IPS DF 6.9 (cell line): ENCODE measurements around the gene ARHGAP27.

Experiments
- DNase-seq: peaks from one replicate; pipeline ENCODE4 v3.0.0-alpha.2; 2013; ENCODE audit warnings: low read depth, low spot score
- H3K27ac ChIP-seq: one replicate; pipeline ENCODE4 v1.5.1; 2013; ENCODE audit warnings: low read length, control low read depth
- H3K27me3 ChIP-seq: 2 replicates; pipeline ENCODE4 v1.6.1; 2013; ENCODE audit warnings: mild to moderate bottlenecking, low read length; ENCODE audit not compliant: control insufficient read depth, insufficient read depth
- H3K36me3 ChIP-seq: 2 replicates; pipeline ENCODE4 v1.6.1; 2013; ENCODE audit warnings: low read length; ENCODE audit not compliant: control insufficient read depth, insufficient read depth
- H3K4me1 ChIP-seq: 2 replicates; pipeline ENCODE4 v1.6.1; 2013; ENCODE audit warnings: low read length; ENCODE audit not compliant: control insufficient read depth, insufficient read depth
- H3K4me3 ChIP-seq: 2 replicates; pipeline ENCODE4 v1.5.1; 2013; ENCODE audit warnings: mild to moderate bottlenecking, low read length
- H3K9me3 ChIP-seq: 2 replicates; pipeline ENCODE4 v1.6.1; 2013; ENCODE audit warnings: low read length, inconsistent platforms; ENCODE audit not compliant: control insufficient read depth, insufficient read depth
- WGBS: extraction: QIAGEN DNeasy Blood & Tissue Kit; methylation state at CpG from one replicate; pipeline ENCODE4 v1.1.7; 2013; ENCODE audit warnings: mixed read lengths, missing lambda C conversion rate; ENCODE audit not compliant: insufficient read length, insufficient coverage; 5-methylcytosine and 5-hydroxymethylcytosine counted together

ARHGAP27 gene

GRCh38 chr17:45423975-45424335 is 8.7 kb downstream of the ARHGAP27 start:
- no peak overlapping the region for H3K4me3 ChIP-seq
- DNase-seq: no peak
- peaks cover 8% of the 10 kb centered on the region; the same call in 1 of the 2 replicates for H3K27me3 ChIP-seq
- H3K36me3 ChIP-seq: no peaks in the 10 kb centered on the region
- H3K9me3 ChIP-seq: no peaks in the 10 kb centered on the region
- H3K27ac ChIP-seq: no peak overlapping the region
- no CpG with 5 or more reads among the region's 1 CpG for WGBS
- peaks cover 3% of the 10 kb centered on the region for H3K4me1 ChIP-seq

- H3K36me3 ChIP-seq: no peaks in the 10 kb centered on the region
- no peak overlapping the region for H3K27ac ChIP-seq
- H3K4me3 ChIP-seq: no peak overlapping the region
- no peak for DNase-seq
- no peaks in the 10 kb centered on the region for H3K9me3 ChIP-seq
- H3K27me3 ChIP-seq: peaks cover 3% of the 10 kb centered on the region; the same call in 1 of the 2 replicates
- WGBS: no CpG with 5 or more reads among the region's 8 CpGs
- peaks cover 4% of the 10 kb centered on the region for H3K4me1 ChIP-seq
These were observed 9.2 kb downstream of the ARHGAP27 start for GRCh38 chr17:45423304-45423974.

GRCh38 chr17:45414990-45415881 is 17.4 kb downstream of the ARHGAP27 start:
- no peak for DNase-seq
- Histone ChIP-seq H3K9me3 (no peaks in the 10 kb centered on the region), H3K27ac (no peak overlapping the region), H3K4me1 (peaks cover 1% of the 10 kb centered on the region; the same call in 1 of the 2 replicates), H3K27me3 (no peaks in the 10 kb centered on the region), H3K36me3 (no peaks in the 10 kb centered on the region), H3K4me3 (no peak overlapping the region)
- no CpG with 5 or more reads among the region's 10 CpGs for WGBS

DNA sequence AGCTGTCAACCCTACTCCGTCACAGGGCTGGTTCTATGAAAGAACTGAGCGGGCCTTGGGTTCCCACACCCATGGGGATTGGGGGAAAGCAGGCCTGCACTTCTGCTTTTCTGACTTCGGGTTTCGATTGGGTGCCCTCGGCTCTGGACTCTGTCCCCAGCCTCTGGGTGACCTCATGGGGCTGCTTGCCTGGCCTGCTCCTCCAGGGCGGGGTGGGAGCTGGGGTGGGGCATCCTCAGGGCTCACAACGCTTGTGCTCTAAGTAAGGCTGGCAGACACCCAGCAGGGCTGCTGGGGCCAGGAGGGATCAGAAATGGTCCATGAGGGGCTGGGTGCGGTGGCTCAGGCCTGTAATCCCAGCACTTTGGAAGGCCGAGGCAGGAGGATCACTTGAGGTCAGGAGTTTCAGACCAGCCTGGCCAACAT is 19.2 kb downstream of the ARHGAP27 start:
- no peak overlapping the region for H3K4me3 ChIP-seq
- no peak overlapping the region for H3K27ac ChIP-seq
- WGBS: no CpG with 5 or more reads among the region's 9 CpGs
- H3K4me1 ChIP-seq: no peaks in the 10 kb centered on the region; the same call in 1 of the 2 replicates
- no peaks in the 10 kb centered on the region for H3K36me3 ChIP-seq
- no peaks in the 10 kb centered on the region for H3K27me3 ChIP-seq
- no peak for DNase-seq
- no peaks in the 10 kb centered on the region for H3K9me3 ChIP-seq

DNA sequence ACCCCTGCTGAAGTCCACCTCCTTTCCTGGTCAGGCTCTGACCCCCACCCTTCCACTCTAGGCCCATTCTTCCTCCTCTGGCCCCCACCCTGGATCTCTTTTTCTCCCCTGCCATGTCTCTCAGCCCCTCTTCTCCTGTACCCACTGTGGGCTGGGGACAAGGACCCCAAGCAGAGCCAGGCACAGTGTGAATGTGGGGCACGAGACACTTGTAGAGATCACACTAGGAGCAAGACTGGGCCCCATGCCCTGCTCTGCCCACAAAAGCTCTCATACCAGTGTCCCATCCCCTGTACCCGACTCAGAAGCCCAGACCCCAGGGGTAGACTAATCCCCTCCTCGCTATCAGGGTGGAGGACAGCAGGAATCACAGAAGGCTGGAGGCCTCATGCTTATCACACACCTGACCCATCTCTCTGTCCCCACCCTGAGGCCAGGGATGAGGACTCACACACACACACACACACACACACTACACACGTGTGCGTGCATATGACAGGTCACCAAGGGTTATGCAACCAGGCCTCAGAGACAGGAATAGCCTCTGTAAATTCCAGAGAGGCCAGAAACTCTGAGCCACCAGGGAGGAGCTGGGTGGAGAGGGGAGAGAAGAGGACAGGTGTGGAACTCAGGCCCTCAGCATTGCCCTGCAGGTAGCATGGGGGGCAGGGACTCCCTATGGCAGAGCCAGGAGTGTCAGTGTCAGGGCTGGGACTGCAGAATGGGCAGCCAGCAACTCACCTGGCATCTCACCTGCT is 21.1 kb downstream of the ARHGAP27 start:
- DNase-seq: no peak
- H3K27me3 ChIP-seq: no peaks in the 10 kb centered on the region
- no peak overlapping the region for H3K27ac ChIP-seq
- no peaks in the 10 kb centered on the region for H3K36me3 ChIP-seq
- no peak overlapping the region for H3K4me3 ChIP-seq
- no peaks in the 10 kb centered on the region; the same call in 1 of the 2 replicates for H3K4me1 ChIP-seq
- no peaks in the 10 kb centered on the region for H3K9me3 ChIP-seq
- no CpG with 5 or more reads among the region's 5 CpGs for WGBS

DNA sequence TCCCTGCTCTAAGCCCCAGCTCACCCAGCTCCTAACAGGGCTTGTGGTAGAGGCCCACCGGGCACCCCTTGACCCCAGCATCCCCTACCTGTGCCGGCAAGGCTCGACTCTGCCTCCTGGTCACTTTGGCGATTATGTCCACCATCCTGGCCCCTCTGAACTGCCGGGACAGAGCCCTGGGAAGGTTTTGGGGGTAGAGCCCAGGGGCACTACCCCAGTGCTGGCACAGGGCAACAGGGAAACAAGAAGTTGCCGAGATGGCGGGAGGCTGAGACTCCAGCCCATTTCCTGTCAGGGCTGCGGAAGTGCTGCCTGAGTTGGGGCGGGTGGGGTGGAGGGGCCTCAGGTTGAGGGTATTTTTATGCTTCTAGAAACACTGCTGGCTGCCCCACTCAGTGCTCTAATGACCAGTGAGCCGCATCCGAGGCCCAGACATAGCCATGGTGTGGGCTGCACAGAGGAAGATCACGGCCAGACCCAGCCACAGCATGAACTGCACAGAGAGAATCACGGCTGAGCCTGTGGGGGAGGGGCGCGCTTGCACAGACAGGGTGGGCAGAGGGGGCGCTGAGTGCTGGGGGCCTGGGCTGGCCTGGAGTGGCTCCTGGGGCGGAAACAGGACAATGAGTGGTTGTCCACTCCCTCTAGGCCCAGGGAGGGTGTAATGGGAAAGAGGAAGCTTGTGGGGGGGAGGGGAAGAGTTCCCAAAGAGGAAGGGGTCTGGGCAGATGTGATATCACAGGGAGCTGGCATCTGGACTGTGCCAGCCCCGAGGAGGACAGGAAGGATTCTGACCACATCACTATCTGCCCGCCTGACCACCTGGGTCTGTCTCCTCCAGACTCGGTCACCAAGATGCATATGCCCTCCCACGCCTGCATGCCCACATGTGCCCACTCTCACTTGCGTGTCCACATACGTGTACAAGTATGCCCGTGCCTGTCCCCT is 22.3 kb downstream of the ARHGAP27 start:
- no peak overlapping the region for H3K4me3 ChIP-seq
- no peaks in the 10 kb centered on the region for H3K27me3 ChIP-seq
- no peaks in the 10 kb centered on the region for H3K36me3 ChIP-seq
- H3K4me1 ChIP-seq: peaks cover 2% of the 10 kb centered on the region; the same call in 1 of the 2 replicates
- no peaks in the 10 kb centered on the region for H3K9me3 ChIP-seq
- H3K27ac ChIP-seq: no peak overlapping the region
- no peak for DNase-seq
- WGBS: no CpG with 5 or more reads among the region's 24 CpGs

- DNase-seq: no peak
- H3K36me3 ChIP-seq: no peaks in the 10 kb centered on the region
- H3K4me1 ChIP-seq: peaks cover 2% of the 10 kb centered on the region; the same call in 1 of the 2 replicates
- no peaks in the 10 kb centered on the region for H3K27me3 ChIP-seq
- H3K9me3 ChIP-seq: no peaks in the 10 kb centered on the region
- no peak overlapping the region for H3K4me3 ChIP-seq
- no peak overlapping the region for H3K27ac ChIP-seq
- WGBS: no CpG with 5 or more reads among the region's 5 CpGs
These were observed 23.0 kb downstream of the ARHGAP27 start for GRCh38 chr17:45409659-45410076.

GRCh38 chr17:45408611-45409421 is 23.9 kb downstream of the ARHGAP27 start:
- Histone ChIP-seq H3K27ac (no peak overlapping the region), H3K27me3 (no peaks in the 10 kb centered on the region), H3K4me1 (peaks cover 2% of the 10 kb centered on the region; the same call in 1 of the 2 replicates), H3K4me3 (no peak overlapping the region), H3K9me3 (no peaks in the 10 kb centered on the region), H3K36me3 (no peaks in the 10 kb centered on the region)
- WGBS: no CpG with 5 or more reads among the region's 11 CpGs
- DNase-seq: no peak

DNA sequence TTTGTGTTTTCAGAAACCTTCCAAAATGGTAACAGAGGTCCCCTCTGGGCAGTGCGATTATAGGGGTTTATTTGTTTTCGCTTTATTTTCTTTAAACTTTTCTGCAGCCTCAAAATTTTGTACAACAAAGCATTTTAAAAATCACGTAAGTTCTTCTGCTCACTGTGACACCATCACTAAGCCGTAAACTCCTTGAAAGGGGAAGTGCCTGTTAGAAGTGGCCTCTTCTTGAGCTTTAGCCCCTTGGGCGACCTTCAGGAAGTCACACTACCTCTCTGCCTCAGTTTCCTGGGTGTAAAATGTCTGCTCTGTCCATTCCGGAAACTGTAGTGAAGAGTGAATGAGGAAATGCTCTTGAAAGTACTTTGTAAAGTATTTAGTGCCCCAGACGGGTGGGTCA is 26.6 kb downstream of the ARHGAP27 start:
- DNase-seq: no peak
- H3K27ac ChIP-seq: no peak overlapping the region
- H3K4me1 ChIP-seq: peaks cover 2% of the 10 kb centered on the region; the same call in 1 of the 2 replicates
- WGBS: no CpG with 5 or more reads among the region's 7 CpGs
- no peaks in the 10 kb centered on the region for H3K27me3 ChIP-seq
- no peaks in the 10 kb centered on the region for H3K9me3 ChIP-seq
- peak overlapping the region; percentile 34; the same call in 1 of the 2 replicates for H3K4me3 ChIP-seq
- H3K36me3 ChIP-seq: no peaks in the 10 kb centered on the region
